H1 (cell line): ENCODE results near the gene IL17RE. TPM values are rescaled to one million over a fixed set of nuclear protein-coding genes. Genes with fewer than 3 reads are reported as not detected.

Experiments used
- CTCF ChIA-PET: fragments of 300-600 bp; sonication (Branson Sonifier 250); formaldehyde crosslinking; loops from one replicate; lab custom pipeline; 2021; ENCODE audit not compliant: partially characterized antibody; lab: Charles Lee
- POLR2A ChIA-PET: fragments of 300-600 bp; sonication (Branson Sonifier 250); formaldehyde crosslinking; loops from one replicate; lab custom pipeline; 2021; ENCODE audit warnings: inconsistent platforms; ENCODE audit not compliant: partially characterized antibody; lab: Charles Lee
- DNase-seq, 2 experiments: peaks; one replicate each; pipeline versions ENCODE4 v3.0.0 to v3.0.0-alpha.2; 2010 to 2022; ENCODE audit warnings: low spot score in 2 of 2, low read depth in 1 of 2, mixed read lengths in 1 of 2
- FAIRE-seq: peaks from 2 replicates; lab custom pipeline; 2011; peaks lifted over from hg19 to GRCh38; lab: Jason Lieb, UNC
- H2AFZ ChIP-seq: 2 replicates; pipeline ENCODE4 v1.8.1; 2012; ENCODE audit warnings: low read length, inconsistent platforms
- H2AK5ac ChIP-seq: 2 replicates; pipeline ENCODE4 v1.6.1; 2013; ENCODE audit warnings: low read depth, low read length
- H2BK120ac ChIP-seq: replicated peaks from 2 replicates; pipeline ENCODE3; 2013; ENCODE audit warnings: low read depth, low read length, inconsistent platforms
- H2BK12ac ChIP-seq: 2 replicates; pipeline ENCODE4 v1.6.1; 2013; ENCODE audit warnings: low read depth, low read length
- H2BK15ac ChIP-seq: 2 replicates; pipeline ENCODE4 v1.6.1; 2013; ENCODE audit warnings: low read length
- H2BK20ac ChIP-seq: 2 replicates; pipeline ENCODE4 v1.6.1; 2013; ENCODE audit warnings: low read length
- H2BK5ac ChIP-seq: 2 replicates; pipeline ENCODE4 v1.6.1; 2013; ENCODE audit warnings: low read depth, low read length
- H3K14ac ChIP-seq: 2 replicates; pipeline ENCODE4 v1.6.1; 2013; ENCODE audit warnings: inconsistent platforms; ENCODE audit not compliant: insufficient read length
- H3K18ac ChIP-seq: 2 replicates; pipeline ENCODE4 v1.6.1; 2013; ENCODE audit warnings: low read length; ENCODE audit errors: extremely low read depth
- H3K23ac ChIP-seq: 2 replicates; pipeline ENCODE4 v1.6.1; 2013; ENCODE audit warnings: inconsistent platforms; ENCODE audit not compliant: insufficient read length
- H3K23me2 ChIP-seq: 2 replicates; pipeline ENCODE4 v1.6.1; 2013; ENCODE audit warnings: low read depth, low read length
- H3K27ac ChIP-seq: 2 replicates; pipeline ENCODE4 v1.6.1; 2011; ENCODE audit warnings: low read depth, low read length, inconsistent platforms
- H3K27me3 ChIP-seq, 4 experiments: replicated peaks in 1 of 4; 1 replicate in 1 of 4; 2 replicates in 3 of 4; pipeline versions ENCODE4 v1.6.1 to v1.8.1; 2011 to 2013; ENCODE audit warnings: low read length in 3 of 4, mild to moderate bottlenecking in 3 of 4, inconsistent platforms in 2 of 4, mixed read lengths in 2 of 4, moderate library complexity in 1 of 4; ENCODE audit not compliant: control insufficient read depth in 3 of 4, insufficient read depth in 3 of 4; ENCODE audit errors: extremely low read depth in 1 of 4
- H3K36me3 ChIP-seq, 4 experiments: 2 replicates each; pipeline versions ENCODE4 v1.6.1 to v1.8.1; 2011 to 2013; ENCODE audit warnings: mild to moderate bottlenecking in 4 of 4, low read length in 3 of 4, moderate library complexity in 2 of 4, control low read depth in 1 of 4, inconsistent platforms in 1 of 4; ENCODE audit not compliant: insufficient read depth in 4 of 4, control insufficient read depth in 2 of 4
- H3K4ac ChIP-seq: replicated peaks from 2 replicates; pipeline ENCODE3; 2013; ENCODE audit warnings: low read length, low read depth, mixed read lengths, inconsistent platforms; ENCODE audit not compliant: insufficient read length
- H3K4me1 ChIP-seq, 4 experiments: replicated peaks in 1 of 4; 1 replicate in 1 of 4; 2 replicates in 3 of 4; pipeline versions ENCODE4 v1.6.1 to v1.8.1; 2011 to 2013; ENCODE audit warnings: low read length in 3 of 4, inconsistent platforms in 2 of 4, mixed read lengths in 1 of 4; ENCODE audit not compliant: insufficient read depth in 4 of 4, control insufficient read depth in 3 of 4
- H3K4me2 ChIP-seq, 2 experiments: 2 replicates each; pipeline versions ENCODE4 v1.6.1 to v1.8.1; 2011 to 2013; ENCODE audit warnings: low read depth in 2 of 2, low read length in 2 of 2, control low read depth in 1 of 2, inconsistent platforms in 1 of 2, mild to moderate bottlenecking in 1 of 2; ENCODE audit not compliant: insufficient read depth in 1 of 2
- H3K4me3 ChIP-seq, 4 experiments: fragments of 200-600, 300-600 bp in 1 of 4; sonication (generic), shearing (Covaris generic), sonication (Bioruptor Twin) in 1 of 4; 2 replicates each; pipeline versions ENCODE4 v1.5.1 to v1.8.1; 2011 to 2016; ENCODE audit warnings: low read length in 4 of 4, low read depth in 3 of 4, control low read depth in 2 of 4, inconsistent platforms in 2 of 4, mild to moderate bottlenecking in 2 of 4, mixed read lengths in 1 of 4, moderate library complexity in 1 of 4; ENCODE audit not compliant: insufficient read depth in 2 of 4; ENCODE audit errors: extremely low read depth in 1 of 4
- H3K56ac ChIP-seq: replicated peaks from 2 replicates; pipeline ENCODE3; 2013; ENCODE audit warnings: low read depth, mild to moderate bottlenecking, mixed read lengths, low read length, inconsistent platforms; ENCODE audit not compliant: insufficient read length
- H3K79me1 ChIP-seq: 2 replicates; pipeline ENCODE4 v1.6.1; 2013; ENCODE audit warnings: low read depth, low read length, control low read depth
- H3K79me2 ChIP-seq, 2 experiments: 2 replicates each; pipeline versions ENCODE4 v1.6.1 to v1.8.1; 2012 to 2013; ENCODE audit warnings: low read length in 2 of 2, mild to moderate bottlenecking in 2 of 2, inconsistent platforms in 1 of 2; ENCODE audit not compliant: insufficient read depth in 2 of 2, control insufficient read depth in 1 of 2
- H3K9ac ChIP-seq, 4 experiments: replicated peaks in 1 of 4; 1 replicate in 1 of 4; 2 replicates in 3 of 4; pipeline versions ENCODE4 v1.6.1 to v1.8.1; 2011 to 2013; ENCODE audit warnings: low read depth in 3 of 4, low read length in 3 of 4, control low read depth in 2 of 4, mild to moderate bottlenecking in 2 of 4, moderate library complexity in 2 of 4, inconsistent platforms in 1 of 4; ENCODE audit errors: extremely low read depth in 1 of 4
- H3K9me3 ChIP-seq, 2 experiments: 2 replicates each; pipeline versions ENCODE4 v1.6.1 to v1.8.1; 2012 to 2013; ENCODE audit warnings: mild to moderate bottlenecking in 2 of 2, moderate library complexity in 2 of 2, control low read depth in 1 of 2, inconsistent platforms in 1 of 2, low read depth in 1 of 2, low read length in 1 of 2, mixed read lengths in 1 of 2; ENCODE audit not compliant: insufficient read depth in 2 of 2
- H4K20me1 ChIP-seq, 2 experiments: replicated peaks in 1 of 2; 2 replicates each; pipeline versions ENCODE3 to v1.8.1; 2011 to 2013; ENCODE audit warnings: inconsistent platforms in 2 of 2, low read length in 2 of 2, mild to moderate bottlenecking in 1 of 2; ENCODE audit not compliant: insufficient read depth in 2 of 2, control insufficient read depth in 1 of 2
- H4K5ac ChIP-seq: 2 replicates; pipeline ENCODE4 v1.6.1; 2013; ENCODE audit warnings: low read length, low read depth, mixed read lengths, inconsistent platforms; ENCODE audit not compliant: insufficient read length
- H4K8ac ChIP-seq: 2 replicates; pipeline ENCODE4 v1.8.0; 2013; ENCODE audit warnings: mild to moderate bottlenecking, moderate library complexity, low read length, inconsistent platforms; ENCODE audit not compliant: insufficient read depth; ENCODE audit errors: extremely low read depth
- H4K91ac ChIP-seq: replicated peaks from 2 replicates; pipeline ENCODE3; 2013; ENCODE audit warnings: low read length, mixed read lengths, inconsistent platforms; ENCODE audit not compliant: insufficient read length
- CTCF ChIP-seq, 3 experiments: IDR thresholded peaks; 1 replicate in 2 of 3; 2 replicates in 1 of 3; pipeline versions ENCODE4 v1.5.1 to v1.6.1; 2011; ENCODE audit warnings: low read length in 3 of 3, mild to moderate bottlenecking in 3 of 3, inconsistent platforms in 2 of 3, low read depth in 1 of 3, moderate library complexity in 1 of 3; ENCODE audit not compliant: insufficient read depth in 1 of 3; ENCODE audit errors: control extremely low read depth in 1 of 3
- FOSL1 ChIP-seq: IDR thresholded peaks from 2 replicates; pipeline ENCODE4 v1.6.1; 2011; ENCODE audit warnings: mild to moderate bottlenecking, low read depth, low read length, moderate library complexity; ENCODE audit not compliant: insufficient read depth
- NRF1 ChIP-seq: IDR thresholded peaks from 2 replicates; pipeline ENCODE4 v1.6.1; 2011; ENCODE audit warnings: mild to moderate bottlenecking, low read depth, low read length, improper control_type of control experiment
- POLR2AphosphoS5 ChIP-seq: IDR thresholded peaks from 2 replicates; pipeline ENCODE4 v1.6.1; 2011; ENCODE audit warnings: low read depth, low read length
- RFX5 ChIP-seq: IDR thresholded peaks from 2 replicates; pipeline ENCODE4 v1.6.1; 2011; ENCODE audit warnings: low read depth, low read length, improper control_type of control experiment, borderline replicate concordance
- SIN3A ChIP-seq, 2 experiments: IDR thresholded peaks in 1 of 2; conservative IDR thresholded peaks in 1 of 2; 2 replicates each; pipeline ENCODE4 v1.6.1; 2011 to 2012; ENCODE audit warnings: low read length in 2 of 2, improper control_type of control experiment in 1 of 2, low read depth in 1 of 2, mild to moderate bottlenecking in 1 of 2
- SP4 ChIP-seq: IDR thresholded peaks from 2 replicates; pipeline ENCODE4 v1.6.1; 2012; ENCODE audit warnings: low read length, inconsistent platforms
- TAF7 ChIP-seq: optimal IDR thresholded peaks from 2 replicates; pipeline ENCODE3; 2011; ENCODE audit warnings: low read depth, mild to moderate bottlenecking, inconsistent platforms, low read length, moderate library complexity, borderline replicate concordance
- WGBS, 2 experiments: shearing (Covaris generic) in 1 of 2; methylation state at CpG; one replicate each; pipeline versions ENCODE4 v1.1.6 to v1.1.7; 2013 to 2015; ENCODE audit warnings: low lambda C conversion rate in 2 of 2, mixed read lengths in 2 of 2, inconsistent platforms in 1 of 2, low coverage in 1 of 2, missing lambda C conversion rate in 1 of 2; ENCODE audit not compliant: insufficient replicate concordance in 2 of 2, insufficient coverage in 1 of 2, insufficient read length in 1 of 2; ENCODE audit errors: extremely low coverage in 1 of 2, missing lambda C conversion rate in 1 of 2; 5-methylcytosine and 5-hydroxymethylcytosine counted together
- polyA plus RNA-seq, 7 experiments: library from polyadenylated mRNA; depleted of rRNA in 3 of 7; stranded (reverse) in 5 of 7; unstranded in 2 of 7; fragments of >200 nt in 5 of 7; fragments of 200-250 nt in 2 of 7; gene quantifications; 1 replicate in 5 of 7; 2 replicates in 1 of 7; 4 replicates in 1 of 7; pipeline versions ENCODE4 v1.2.1 to v1.2.3, GENCODE V29; 2011 to 2013; ENCODE audit warnings: missing spikeins in 2 of 7, mixed read lengths in 2 of 7
- total RNA-seq: library from RNA; stranded (reverse); fragmentation: NEBNext Ultra II Directional; extraction: Animal tissue kit (Norgen Biotek cat#: 25700); gene quantifications from 2 replicates; pipeline ENCODE4 v1.2.1, GENCODE V29; 2021

The IL17RE gene
- total and polyA plus RNA-seq, 2 of the 8 experiments (the other 6 are each of a cell fraction or from before 2014, with no cell fraction given), result 3.4 to 4.9 TPM

GRCh38 chr3:9899289-9899791 is 3.3 kb upstream of the IL17RE start:
- Histone ChIP-seq H2BK12ac (no peak overlapping the region), H3K9me3 (no peaks in the 10 kb centered on the region), H3K36me3 (no peaks in the 10 kb centered on the region), H2BK120ac (no peak overlapping the region), H2AK5ac (no peak overlapping the region), H2BK5ac (no peak overlapping the region), H3K4me2 (no peak overlapping the region), H3K79me2 (no peaks in the 10 kb centered on the region), H3K4me1 (peaks cover 5 to 14% (median 11%) of the 10 kb centered on the region in 4 experiments), H3K4ac (no peak overlapping the region), H3K27me3 (no peaks in the 10 kb centered on the region), H3K23me2 (no peaks in the 10 kb centered on the region), H3K14ac (no peak overlapping the region), H4K91ac (no peak overlapping the region), H2AFZ (no peak overlapping the region), H3K9ac (no peak overlapping the region), H4K8ac (no peak overlapping the region), H4K20me1 (no peaks in the 10 kb centered on the region), H3K56ac (no peak overlapping the region), H3K23ac (no peak overlapping the region), H3K27ac (no peak overlapping the region), H2BK20ac (no peak overlapping the region), H3K4me3 (no peak overlapping the region), H2BK15ac (no peak overlapping the region), H3K18ac (no peak overlapping the region), H4K5ac (no peak overlapping the region), H3K79me1 (no peaks in the 10 kb centered on the region)
- TF ChIP-seq SP4 (no peak), POLR2AphosphoS5 (no peak), CTCF (IDR thresholded peaks at IDR 0.05; ENCODE audit: control extremely low read depth in 1 of 3, insufficient read depth in 1 of 3, low read depth in 1 of 3, low read length in 3 of 3) (no peak), TAF7 (no peak), RFX5 (no peak), SIN3A (conservative IDR thresholded peaks at IDR 0.05 in 1 of 2, IDR thresholded peaks at IDR 0.05 in 1 of 2; ENCODE audit: low read depth in 1 of 2, low read length in 2 of 2) (no peak), FOSL1 (no peak), NRF1 (no peak)
- FAIRE-seq (no peak), DNase-seq (no peak)
- ChIA-PET CTCF (no interaction called here), POLR2A (interaction anchor here (0.8 kb wide), 1 partner anchor 8 kb away, joined by 5 read pairs; the partner anchor contains the start of gene JAGN1)
- 56% methylated on average over 3 of the region's 3 CpGs; no CpG with 5 or more reads in 1 of the 2 experiments for WGBS, 2 experiments
